Measurements from ENCODE around the gene MS4A3. TPM values are rescaled to one million over a fixed set of nuclear protein-coding genes. Genes with fewer than 3 reads are reported as not detected.
"Not testable (repeated sequence)": the region's sequence is repeated elsewhere in the genome, so short reads cannot be mapped to it uniquely, and the experiment has no call there.

The MS4A3 gene
- total and polyA plus RNA-seq, 10 donors: 0.27 to 31.6 (median 2.4) TPM

- Histone ChIP-seq H3K36me3 (no peaks in the 10 kb centered on the region), H3K4me3 (no peak overlapping the region), H3K9me3 (peaks cover 0 to 5% (median 0%) of the 10 kb centered on the region in 8 donors), H3K27me3 (replicated peaks in 1 of 7) (no peaks in the 10 kb centered on the region), H3K4me1 (peaks cover 0 to 26% (median 0%) of the 10 kb centered on the region in 6 donors), H3K27ac (no peak overlapping the region)
- TF ChIP-seq POLR2AphosphoS5 (IDR thresholded peaks at IDR 0.05) (no peak), CTCF (IDR thresholded peaks at IDR 0.05 in 8 of 11, conservative IDR thresholded peaks at IDR 0.05 in 3 of 11) (no peak), POLR2A (IDR thresholded peaks at IDR 0.05) (no peak)
- 85 to 90% (median 88%) methylated on average over 4 of the region's 4 CpGs for WGBS, 5 donors
- intact Hi-C loops (cut with DNase I; ENCODE audit: low total_unique reads): no loop called here
- DNase-seq: no peak
Measured at GRCh38 chr11:60059521-60060240, 3.2 kb downstream of the MS4A3 start.

GRCh38 chr11:60064111-60064510 is 7.6 kb downstream of the MS4A3 start:
- intact Hi-C loops (cut with DNase I; ENCODE audit: low total_unique reads): no loop called here
- no peak overlapping the region for H3K27ac ChIP-seq
- no peaks in the 10 kb centered on the region for H3K36me3 ChIP-seq
- no peak overlapping the region for H3K4me3 ChIP-seq
- no peaks in the 10 kb centered on the region for H3K27me3 ChIP-seq (replicated peaks in 1 of 7)
- peaks cover 0 to 5% (median 0%) of the 10 kb centered on the region in 8 donors for H3K9me3 ChIP-seq
- H3K4me1 ChIP-seq: peaks cover 0 to 7% (median 0%) of the 10 kb centered on the region in 6 donors
- no peak for TF ChIP-seq POLR2AphosphoS5 (IDR thresholded peaks at IDR 0.05)
- TF ChIP-seq CTCF (IDR thresholded peaks at IDR 0.05 in 8 of 11, conservative IDR thresholded peaks at IDR 0.05 in 3 of 11): no peak
- TF ChIP-seq POLR2A (IDR thresholded peaks at IDR 0.05): no peak
- 53 to 73% (median 56%) methylated on average over 1 of the region's 1 CpG for WGBS, 5 donors
- no peak for DNase-seq

GRCh38 chr11:60065801-60066200 is 9.3 kb downstream of the MS4A3 start:
- no peak for DNase-seq
- H3K4me3 ChIP-seq: no peak overlapping the region
- peaks cover 0 to 7% (median 0%) of the 10 kb centered on the region in 6 donors for H3K4me1 ChIP-seq
- intact Hi-C loops (cut with DNase I; ENCODE audit: low total_unique reads): no loop called here
- 79 to 89% (median 81%) methylated on average over 1 of the region's 1 CpG for WGBS, 5 donors
- no peaks in the 10 kb centered on the region for H3K9me3 ChIP-seq
- H3K27me3 ChIP-seq (replicated peaks in 1 of 7): no peaks in the 10 kb centered on the region
- H3K36me3 ChIP-seq: no peaks in the 10 kb centered on the region
- TF ChIP-seq POLR2A (IDR thresholded peaks at IDR 0.05) (no peak), CTCF (IDR thresholded peaks at IDR 0.05 in 8 of 11, conservative IDR thresholded peaks at IDR 0.05 in 3 of 11) (no peak), POLR2AphosphoS5 (IDR thresholded peaks at IDR 0.05) (no peak)
- no peak overlapping the region for H3K27ac ChIP-seq

- intact Hi-C loops (cut with DNase I; ENCODE audit: low total_unique reads): no loop called here
- no peaks in the 10 kb centered on the region for H3K27me3 ChIP-seq (replicated peaks in 1 of 7)
- H3K9me3 ChIP-seq: peaks cover 0 to 8% (median 0%) of the 10 kb centered on the region in 8 donors
- WGBS, 5 donors: 52 to 71% (median 53%) methylated on average over 2 of the region's 2 CpGs
- H3K36me3 ChIP-seq: no peaks in the 10 kb centered on the region
- peaks cover 0 to 1% (median 0%) of the 10 kb centered on the region in 6 donors for H3K4me1 ChIP-seq
- no peak for TF ChIP-seq POLR2AphosphoS5 (IDR thresholded peaks at IDR 0.05)
- TF ChIP-seq POLR2A (IDR thresholded peaks at IDR 0.05): no peak
- DNase-seq: no peak
- no peak overlapping the region for H3K27ac ChIP-seq
- no peak overlapping the region for H3K4me3 ChIP-seq
Measured at GRCh38 chr11:60069450-60069849, 13.0 kb downstream of the MS4A3 start.

GRCh38 chr11:60071644-60072043 is 15.2 kb downstream of the MS4A3 start:
- DNase-seq; H3K27me3 ChIP-seq (replicated peaks in 1 of 7); H3K4me3 ChIP-seq; H3K4me1 ChIP-seq; H3K36me3 ChIP-seq; intact Hi-C loops (cut with DNase I; ENCODE audit: low total_unique reads); H3K27ac ChIP-seq; H3K9me3 ChIP-seq: not testable (repeated sequence)
- WGBS, 5 donors: 82 to 88% (median 85%) methylated on average over 6 of the region's 6 CpGs
